ENCODE measurements around the gene ATXN10. TPM values are rescaled to one million over a fixed set of nuclear protein-coding genes. Genes with fewer than 3 reads are reported as not detected.

Gene ATXN10
- polyA plus RNA-seq, 3 donors from 2014 or later, result 97.7 to 113 (median 112) TPM

GRCh38 chr22:45744442-45744841, 72.8 kb downstream of the ATXN10 start:
- H3K27me3 Mint-ChIP-seq (ENCODE audit: low read depth in 3 of 3), result peaks cover 0 to 1% (median 0%) of the 10 kb centered on the region in 3 donors
- no peaks in the 10 kb centered on the region for H3K9me3 Mint-ChIP-seq
- H3K4me3 Mint-ChIP-seq, result no peak overlapping the region
- H3K4me1 Mint-ChIP-seq, result peaks cover 9 to 11% of the 10 kb centered on the region in 2 donors
- H3K27ac Mint-ChIP-seq, result no peak overlapping the region
- no peak for DNase-seq
- H3K36me3 Mint-ChIP-seq, result peaks cover 28 to 48% (median 32%) of the 10 kb centered on the region in 3 donors

- H3K27me3 Mint-ChIP-seq (ENCODE audit: low read depth in 3 of 3), result no peaks in the 10 kb centered on the region
- H3K4me1 Mint-ChIP-seq, result peaks cover 3 to 9% of the 10 kb centered on the region in 2 donors
- peaks cover 0 to 9% (median 9%) of the 10 kb centered on the region in 3 donors for H3K36me3 Mint-ChIP-seq
- H3K9me3 Mint-ChIP-seq, result no peaks in the 10 kb centered on the region
- no peak overlapping the region for H3K27ac Mint-ChIP-seq
- H3K4me3 Mint-ChIP-seq, result no peak overlapping the region
- DNase-seq, result no peak
Observed at GRCh38 chr22:45750626-45751025, 79.0 kb downstream of the ATXN10 start.

GRCh38 chr22:45752036-45752435, 80.4 kb downstream of the ATXN10 start:
- Mint-ChIP-seq H3K36me3 (peaks cover 3 to 9% (median 9%) of the 10 kb centered on the region in 3 donors), H3K9me3 (no peaks in the 10 kb centered on the region), H3K4me1 (peaks cover 3 to 9% of the 10 kb centered on the region in 2 donors), H3K4me3 (no peak overlapping the region), H3K27ac (no peak overlapping the region), H3K27me3 (ENCODE audit: low read depth in 3 of 3) (no peaks in the 10 kb centered on the region)
- DNase-seq, result no peak

- no peak for DNase-seq
- Mint-ChIP-seq H3K27ac (peak overlapping the region in 1 of 6 donors; percentile 30), H3K27me3 (ENCODE audit: low read depth in 3 of 3) (peaks cover 0 to 1% (median 0%) of the 10 kb centered on the region in 3 donors), H3K4me1 (peaks cover 3 to 9% of the 10 kb centered on the region in 2 donors), H3K4me3 (no peak overlapping the region), H3K36me3 (peaks cover 3 to 9% (median 9%) of the 10 kb centered on the region in 3 donors), H3K9me3 (no peaks in the 10 kb centered on the region)
Observed at GRCh38 chr22:45754822-45755221, 83.2 kb downstream of the ATXN10 start.

GRCh38 chr22:45756558-45756957, 84.9 kb downstream of the ATXN10 start:
- peaks cover 0 to 1% (median 0%) of the 10 kb centered on the region in 3 donors for H3K27me3 Mint-ChIP-seq (ENCODE audit: low read depth in 3 of 3)
- peaks cover 3 to 9% of the 10 kb centered on the region in 2 donors for H3K4me1 Mint-ChIP-seq
- no peaks in the 10 kb centered on the region for H3K9me3 Mint-ChIP-seq
- H3K27ac Mint-ChIP-seq, result no peak overlapping the region
- DNase-seq, result no peak
- no peak overlapping the region for H3K4me3 Mint-ChIP-seq
- peaks cover 3 to 9% (median 9%) of the 10 kb centered on the region in 3 donors for H3K36me3 Mint-ChIP-seq

GRCh38 chr22:45757068-45757467, 85.4 kb downstream of the ATXN10 start:
- H3K27me3 Mint-ChIP-seq (ENCODE audit: low read depth in 3 of 3), result peaks cover 0 to 1% (median 0%) of the 10 kb centered on the region in 3 donors
- DNase-seq, result no peak
- H3K4me1 Mint-ChIP-seq, result peaks cover 3 to 9% of the 10 kb centered on the region in 2 donors
- H3K27ac Mint-ChIP-seq, result no peak overlapping the region
- H3K36me3 Mint-ChIP-seq, result peaks cover 3 to 7% (median 6%) of the 10 kb centered on the region in 3 donors
- no peaks in the 10 kb centered on the region for H3K9me3 Mint-ChIP-seq
- no peak overlapping the region for H3K4me3 Mint-ChIP-seq

- Mint-ChIP-seq H3K4me1 (peaks cover 3 to 9% of the 10 kb centered on the region in 2 donors), H3K27me3 (ENCODE audit: low read depth in 3 of 3) (peaks cover 0 to 1% (median 0%) of the 10 kb centered on the region in 3 donors), H3K27ac (no peak overlapping the region), H3K9me3 (no peaks in the 10 kb centered on the region), H3K4me3 (no peak overlapping the region), H3K36me3 (peaks cover 2 to 3% (median 3%) of the 10 kb centered on the region in 3 donors)
- no peak for DNase-seq
Observed at GRCh38 chr22:45757936-45758335, 86.3 kb downstream of the ATXN10 start.

- peaks cover 3 to 9% of the 10 kb centered on the region in 2 donors for H3K4me1 Mint-ChIP-seq
- peaks cover 0 to 1% (median 0%) of the 10 kb centered on the region in 3 donors for H3K27me3 Mint-ChIP-seq (ENCODE audit: low read depth in 3 of 3)
- H3K4me3 Mint-ChIP-seq, result no peak overlapping the region
- H3K27ac Mint-ChIP-seq, result no peak overlapping the region
- H3K9me3 Mint-ChIP-seq, result no peaks in the 10 kb centered on the region
- H3K36me3 Mint-ChIP-seq, result peaks cover 0 to 3% (median 0%) of the 10 kb centered on the region in 3 donors
- no peak for DNase-seq
Observed at GRCh38 chr22:45758603-45759002, 87.0 kb downstream of the ATXN10 start.

GRCh38 chr22:45760682-45761081, 89.0 kb downstream of the ATXN10 start:
- peaks cover 0 to 3% (median 3%) of the 10 kb centered on the region in 3 donors for H3K36me3 Mint-ChIP-seq
- no peak for DNase-seq
- no peaks in the 10 kb centered on the region for H3K4me1 Mint-ChIP-seq
- no peak overlapping the region for H3K27ac Mint-ChIP-seq
- no peak overlapping the region for H3K4me3 Mint-ChIP-seq
- H3K27me3 Mint-ChIP-seq (ENCODE audit: low read depth in 3 of 3), result peaks cover 0 to 1% (median 0%) of the 10 kb centered on the region in 3 donors
- H3K9me3 Mint-ChIP-seq, result no peaks in the 10 kb centered on the region

GRCh38 chr22:45762545-45763235, 91.1 kb downstream of the ATXN10 start:
- no peak for DNase-seq
- peaks cover 3 to 7% of the 10 kb centered on the region in 2 donors for H3K4me1 Mint-ChIP-seq
- H3K27ac Mint-ChIP-seq, result peak overlapping the region in 1 of 6 donors; percentile 49
- H3K36me3 Mint-ChIP-seq, result peaks cover 0 to 3% (median 0%) of the 10 kb centered on the region in 3 donors
- H3K9me3 Mint-ChIP-seq, result no peaks in the 10 kb centered on the region
- no peak overlapping the region for H3K4me3 Mint-ChIP-seq
- peaks cover 0 to 1% (median 0%) of the 10 kb centered on the region in 3 donors for H3K27me3 Mint-ChIP-seq (ENCODE audit: low read depth in 3 of 3)

GRCh38 chr22:45763236-45763624, 91.6 kb downstream of the ATXN10 start:
- DNase-seq, result no peak
- H3K4me3 Mint-ChIP-seq, result no peak overlapping the region
- H3K27me3 Mint-ChIP-seq (ENCODE audit: low read depth in 3 of 3), result peaks cover 0 to 1% (median 0%) of the 10 kb centered on the region in 3 donors
- peaks cover 8 to 12% of the 10 kb centered on the region in 2 donors for H3K4me1 Mint-ChIP-seq
- no peaks in the 10 kb centered on the region for H3K9me3 Mint-ChIP-seq
- H3K27ac Mint-ChIP-seq, result no peak overlapping the region
- peaks cover 0 to 3% (median 0%) of the 10 kb centered on the region in 3 donors for H3K36me3 Mint-ChIP-seq

GRCh38 chr22:45768490-45768889, 96.9 kb downstream of the ATXN10 start:
- Mint-ChIP-seq H3K27me3 (ENCODE audit: low read depth in 3 of 3) (peaks cover 0 to 3% (median 0%) of the 10 kb centered on the region in 3 donors), H3K4me3 (no peak overlapping the region), H3K4me1 (peaks cover 15 to 35% of the 10 kb centered on the region in 2 donors), H3K36me3 (peaks cover 0 to 10% (median 6%) of the 10 kb centered on the region in 3 donors), H3K9me3 (no peaks in the 10 kb centered on the region), H3K27ac (no peak overlapping the region)
- no peak for DNase-seq

- Mint-ChIP-seq H3K9me3 (no peaks in the 10 kb centered on the region), H3K4me3 (no peak overlapping the region), H3K4me1 (peaks cover 15 to 35% of the 10 kb centered on the region in 2 donors), H3K27me3 (ENCODE audit: low read depth in 3 of 3) (peaks cover 0 to 3% (median 0%) of the 10 kb centered on the region in 3 donors), H3K27ac (no peak overlapping the region), H3K36me3 (peaks cover 0 to 8% (median 6%) of the 10 kb centered on the region in 3 donors)
- no peak for DNase-seq
Observed at GRCh38 chr22:45769569-45770210, 98.1 kb downstream of the ATXN10 start.

- H3K4me3 Mint-ChIP-seq, result no peak overlapping the region
- H3K27me3 Mint-ChIP-seq (ENCODE audit: low read depth in 3 of 3), result peaks cover 0 to 3% (median 0%) of the 10 kb centered on the region in 3 donors
- H3K4me1 Mint-ChIP-seq, result peaks cover 15 to 35% of the 10 kb centered on the region in 2 donors
- no peak overlapping the region for H3K27ac Mint-ChIP-seq
- no peak for DNase-seq
- H3K36me3 Mint-ChIP-seq, result peaks cover 0 to 8% (median 6%) of the 10 kb centered on the region in 3 donors
- H3K9me3 Mint-ChIP-seq, result no peaks in the 10 kb centered on the region
Observed at GRCh38 chr22:45770506-45770905, 98.9 kb downstream of the ATXN10 start.

Data from immature natural killer cell (primary cell).